HG03439 (cell line): ENCODE data around the gene PNPLA7.
"Not testable (repeated sequence)": the region's sequence is repeated elsewhere in the genome, so short reads cannot be mapped to it uniquely, and the experiment has no call there.

Experiments used
- ATAC-seq: cut with Tn5 transposase; IDR thresholded peaks from one replicate; pipeline ENCODE4 v1.9.1; 2021; ENCODE audit warnings: mild to moderate bottlenecking, moderate library complexity; ENCODE audit not compliant: unreplicated experiment

Gene PNPLA7

GRCh38 chr9:137426018-137426681, 124.1 kb downstream of the PNPLA7 start:
- ATAC-seq, result no peak

DNA sequence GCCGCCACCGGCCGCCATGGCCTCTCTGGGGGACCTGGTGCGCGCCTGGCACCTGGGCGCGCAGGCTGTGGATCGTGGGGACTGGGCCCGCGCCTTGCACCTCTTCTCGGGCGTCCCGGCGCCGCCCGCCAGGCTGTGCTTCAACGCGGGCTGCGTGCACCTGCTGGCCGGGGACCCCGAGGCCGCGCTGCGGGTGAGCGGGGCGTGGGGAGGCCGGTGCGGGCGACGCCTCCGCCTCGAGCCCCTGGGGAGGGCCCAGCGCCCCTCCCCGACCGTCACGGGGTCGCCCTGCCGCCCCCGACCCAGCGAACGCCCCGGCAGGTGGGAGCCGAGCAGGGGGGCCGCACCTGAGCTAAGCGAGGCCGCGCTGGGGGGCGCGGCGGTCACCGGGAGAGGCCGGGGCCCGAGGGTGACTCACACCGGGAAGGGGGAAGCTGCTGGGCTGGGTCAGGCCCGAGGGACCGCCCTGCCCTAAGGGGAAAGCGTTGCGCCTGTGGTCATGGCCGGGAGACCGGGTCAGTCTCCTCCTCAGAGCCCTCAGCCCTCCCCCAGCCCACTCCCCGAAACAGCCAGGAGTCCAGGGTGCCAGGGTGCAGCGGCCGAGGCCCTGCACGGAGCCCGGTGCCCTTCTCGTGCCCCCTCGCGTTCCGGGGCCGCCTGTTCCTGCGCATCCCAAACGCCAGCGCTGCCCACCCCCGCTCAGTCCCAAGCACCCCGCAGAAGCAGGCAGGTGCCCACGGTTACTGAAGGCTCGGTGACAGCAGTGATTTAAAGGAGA, 126.5 kb downstream of the PNPLA7 start:
- peak; percentile 35 for ATAC-seq

DNA sequence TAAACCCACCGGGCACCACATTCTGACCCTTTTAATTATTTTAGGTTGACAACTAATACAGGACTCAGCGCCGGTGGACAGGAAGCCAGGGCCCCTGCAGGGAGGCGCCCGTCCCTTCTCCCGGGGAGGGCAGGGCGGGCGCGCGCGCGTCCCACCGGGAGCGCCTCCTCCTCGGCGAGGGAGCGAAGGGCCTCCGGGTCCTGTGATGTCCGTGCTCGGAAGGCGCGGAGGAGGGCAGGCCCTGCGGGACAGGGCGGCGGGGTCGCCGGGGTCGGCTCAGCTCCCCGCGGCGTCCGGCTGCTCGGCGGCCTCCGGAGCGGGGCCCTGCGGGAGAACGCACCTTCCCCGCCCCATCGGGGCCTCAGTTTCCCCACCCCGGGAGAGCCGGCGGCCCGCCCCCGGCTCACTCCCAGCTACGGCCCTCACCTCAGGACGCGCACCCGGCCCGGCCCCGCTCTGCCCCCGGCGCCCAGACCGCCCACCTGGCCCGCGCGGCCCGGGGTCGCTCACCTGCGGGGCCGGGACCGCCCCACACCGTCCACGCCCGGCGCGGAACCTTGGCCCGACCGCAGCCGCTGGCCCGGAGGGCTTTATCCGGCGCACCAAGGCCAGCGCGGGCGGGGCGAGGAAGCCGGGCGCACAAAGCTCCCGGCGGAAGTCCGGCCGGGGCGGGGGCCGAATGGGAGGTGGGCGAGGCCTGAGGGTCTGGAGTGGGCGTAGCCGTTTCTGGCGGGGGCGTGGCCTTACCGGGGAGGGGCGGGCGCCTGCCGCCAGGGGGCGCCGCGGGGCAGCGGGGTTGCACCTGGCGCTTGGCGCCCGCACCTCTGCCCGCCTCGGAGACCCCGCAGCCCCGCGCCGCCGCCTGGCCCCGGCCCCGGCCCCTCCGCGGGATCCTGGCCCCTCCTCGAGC, 127.3 kb downstream of the PNPLA7 start, which contains the start of the genes EXD3 and NOXA1:
Gene EXD3 (minus strand): TSS at position 559 of the 910 bp plus-strand sequence. CDS start 27,805 bp downstream, outside the sequence.
Gene NOXA1 (plus strand): TSS at position 790 of the 910 bp plus-strand sequence. CDS start 137 bp downstream, outside the sequence.
- peak; percentile 84 for ATAC-seq

DNA sequence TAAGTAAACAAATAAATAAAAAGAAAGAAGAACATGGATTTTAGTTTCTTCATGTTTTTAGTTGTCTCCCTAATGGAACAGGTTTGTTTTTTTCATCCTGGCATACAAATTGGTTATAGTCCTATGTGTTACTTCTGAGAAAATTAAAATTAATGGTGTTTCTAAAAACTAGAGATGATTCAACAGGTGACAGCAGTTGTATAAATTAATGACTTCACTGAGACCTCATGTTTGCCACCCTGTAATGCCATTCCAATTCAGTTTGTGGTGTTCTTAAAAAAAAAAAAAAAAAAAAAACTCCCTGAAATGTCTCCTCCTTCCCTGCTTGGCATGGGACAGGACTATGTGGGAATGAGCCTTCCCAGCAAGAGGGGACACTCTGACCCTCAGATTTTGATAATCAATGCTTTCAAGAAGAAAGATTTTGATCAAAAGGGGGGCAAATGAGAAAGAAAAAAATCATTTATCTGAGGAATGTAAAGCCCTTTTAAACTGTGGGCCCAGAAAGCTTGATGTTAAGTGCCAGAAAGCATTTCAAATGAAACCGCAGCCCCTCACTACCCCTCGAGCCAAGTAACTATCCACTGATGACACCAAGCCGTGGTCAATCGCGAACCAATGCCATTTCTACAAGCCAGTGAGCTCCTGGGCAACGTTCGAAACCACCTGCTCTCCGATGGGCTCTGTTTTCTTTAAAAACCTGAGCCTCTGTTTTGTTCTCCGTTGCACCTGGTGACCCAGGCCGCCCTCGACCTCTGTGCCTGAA, 128.2 kb downstream of the PNPLA7 start:
- no peak for ATAC-seq

DNA sequence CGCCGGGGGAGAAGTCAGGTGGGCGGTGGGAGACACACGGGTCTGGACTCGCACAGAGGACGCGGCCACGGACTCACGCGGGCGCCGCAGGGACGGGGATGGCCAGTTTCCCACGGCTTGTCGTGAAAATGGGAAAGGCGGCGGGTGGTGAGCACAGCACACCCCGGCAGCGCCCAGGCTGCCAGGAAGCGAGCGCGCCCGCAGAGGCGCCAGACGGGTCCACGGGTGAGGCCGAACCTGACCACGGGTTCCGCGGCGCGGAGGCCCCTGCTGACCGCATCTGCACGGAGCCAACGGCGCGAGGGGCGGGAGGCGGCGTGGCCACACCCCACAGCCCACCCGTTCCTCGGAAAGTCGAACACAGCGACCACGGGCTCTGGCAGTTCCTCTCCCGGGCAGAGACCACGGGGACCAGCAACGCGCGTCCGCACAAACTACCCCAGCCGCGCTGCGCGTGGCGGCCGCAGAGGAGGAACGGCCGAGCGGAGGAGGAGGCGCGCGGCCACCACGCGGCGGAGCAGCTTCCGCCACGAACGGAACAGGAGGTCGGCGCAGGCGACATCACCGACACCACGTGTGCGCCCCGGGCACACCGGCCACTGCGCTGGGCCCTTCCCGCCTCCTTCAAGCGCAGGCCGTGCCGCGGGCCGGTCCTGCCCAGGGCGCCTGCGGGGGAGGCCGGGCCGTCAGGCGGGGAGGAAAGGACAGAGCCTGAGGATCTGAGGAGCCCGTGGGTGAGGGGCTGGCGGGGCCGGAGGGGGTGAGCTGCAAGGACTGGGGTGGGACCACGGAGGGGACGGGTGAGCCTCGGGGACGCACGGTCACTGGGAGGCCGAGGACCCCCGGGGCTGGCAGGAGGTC, 132.8 kb downstream of the PNPLA7 start:
- no peak for ATAC-seq

GRCh38 chr9:137416563-137417151, 133.5 kb downstream of the PNPLA7 start:
- no peak for ATAC-seq

GRCh38 chr9:137416006-137416562, 134.1 kb downstream of the PNPLA7 start:
- ATAC-seq, result no peak

GRCh38 chr9:137415451-137415850, 134.8 kb downstream of the PNPLA7 start:
- no peak for ATAC-seq

DNA sequence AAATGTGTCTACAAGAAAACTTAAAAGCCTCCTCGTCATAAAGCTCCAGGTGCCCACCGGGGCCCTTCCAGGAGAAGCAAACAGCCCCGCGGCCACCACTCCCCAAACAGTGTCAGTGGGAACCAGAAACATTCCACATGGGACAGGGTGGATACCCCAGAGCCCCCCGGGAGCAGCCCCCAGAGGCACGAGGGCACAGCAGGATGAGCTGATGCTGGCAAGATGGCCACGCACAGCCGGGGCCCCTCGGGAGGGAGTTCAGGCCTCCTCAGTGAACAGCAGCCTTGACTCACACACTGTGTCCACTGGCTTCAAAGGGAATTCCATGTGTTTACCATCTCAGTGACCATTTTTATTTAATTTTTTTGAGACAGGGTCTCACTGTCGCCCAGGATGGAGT, 137.8 kb downstream of the PNPLA7 start:
- ATAC-seq, result no peak

DNA sequence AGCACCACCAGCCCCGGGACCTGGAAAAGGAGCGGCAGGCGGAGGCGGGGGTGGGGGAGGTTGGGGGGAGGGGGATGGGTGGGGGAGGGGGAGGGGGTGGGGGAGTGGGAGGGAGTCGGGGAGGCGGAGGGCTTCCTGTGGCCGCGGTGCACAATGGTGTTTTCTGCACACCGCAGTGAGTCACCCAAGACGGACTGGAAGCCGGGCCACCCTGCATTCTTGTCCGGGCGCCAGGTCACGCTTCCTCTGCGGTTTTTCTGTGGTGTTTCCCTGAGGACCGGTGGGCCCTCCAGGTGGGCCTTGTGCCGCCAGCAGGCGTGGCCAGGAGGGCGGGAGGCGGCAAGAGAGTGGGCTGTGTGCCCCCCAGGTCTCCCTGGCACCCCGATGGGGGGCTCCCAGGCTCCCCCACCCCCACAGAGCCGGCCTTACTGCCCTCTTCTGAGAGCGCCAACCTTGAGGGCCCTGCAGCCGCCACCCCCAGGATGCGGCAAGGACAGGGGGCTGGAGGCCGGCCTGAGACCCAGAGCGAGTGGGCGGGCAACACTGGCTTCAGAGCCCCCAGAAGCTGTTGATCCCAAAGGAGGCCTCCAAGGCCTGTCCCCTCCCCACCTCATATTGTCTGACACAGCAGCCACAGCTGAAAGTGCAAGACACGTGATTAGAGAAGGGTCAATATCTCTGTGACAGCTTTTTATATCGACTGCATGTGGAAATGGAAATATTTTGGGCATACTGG, 138.4 kb downstream of the PNPLA7 start:
- no peak for ATAC-seq

GRCh38 chr9:137411260-137411644, 138.9 kb downstream of the PNPLA7 start:
- no peak for ATAC-seq

GRCh38 chr9:137410891-137411249, 139.3 kb downstream of the PNPLA7 start:
- ATAC-seq, result no peak

DNA sequence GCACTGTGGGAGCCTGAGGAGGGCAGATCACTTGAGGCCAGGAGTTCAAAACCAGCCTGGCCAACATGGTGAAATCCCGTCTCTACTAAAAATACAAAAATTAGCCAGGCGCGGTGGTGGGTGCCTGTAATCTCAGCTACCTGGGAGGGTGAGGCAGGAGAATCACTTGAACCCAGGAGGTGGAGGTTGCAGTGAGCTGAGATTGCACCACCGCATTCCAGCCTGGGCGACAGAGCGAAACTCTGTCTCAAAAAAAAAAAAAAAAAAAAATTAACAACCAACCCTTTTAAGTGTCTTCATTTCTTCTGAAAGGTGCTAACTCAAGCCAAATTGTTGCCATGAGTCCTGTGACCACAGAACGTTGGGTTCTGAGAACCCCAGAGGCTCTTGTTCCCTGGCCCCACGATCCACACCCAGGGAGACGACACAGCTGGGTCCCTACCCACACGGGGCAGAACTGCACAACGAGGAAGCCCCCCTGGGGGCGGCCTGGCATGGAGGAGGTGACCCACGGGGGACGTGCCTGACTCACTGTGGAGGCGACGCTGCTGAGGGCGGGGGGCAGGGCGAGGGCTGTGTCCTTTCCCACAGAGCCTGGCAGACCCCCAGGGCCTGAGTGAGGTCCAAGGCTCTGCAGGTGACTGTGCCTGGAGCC, 139.8 kb downstream of the PNPLA7 start:
- ATAC-seq, result not testable (repeated sequence)
